MCF 10A (cell line): ENCODE data around the gene KRT15. TPM values are rescaled to one million over a fixed set of nuclear protein-coding genes. Genes with fewer than 3 reads are reported as not detected.

Experiments
- BruUV-seq: library from RNA; stranded (reverse); fragments of 400-500 nt; replicated peaks from 2 replicates; lab custom pipeline; 2021; lab: Mats Ljungman, UMichigan
- CTCF ChIA-PET: fragments of 300-600 bp; sonication (Branson Sonifier 250); formaldehyde crosslinking; extraction: SDS; loops from one replicate; lab custom pipeline; 2021; ENCODE audit warnings: antibody characterized with exemption, inconsistent platforms; lab: Yijun Ruan, JAX
- POLR2A ChIA-PET: fragments of 300-600, 350-650 bp; sonication (Branson Sonifier 250); formaldehyde crosslinking; extraction: SDS; loops from one replicate; lab custom pipeline; 2020; ENCODE audit warnings: antibody characterized with exemption, inconsistent platforms; lab: Yijun Ruan, JAX
- DNase-seq: peaks from one replicate; pipeline ENCODE4 v3.0.0-alpha.2; 2018; ENCODE audit not compliant: unreplicated experiment
- H3K27ac Mint-ChIP-seq: one replicate; pipeline ENCODE4 v1.8.0; 2022; ENCODE audit warnings: mild to moderate bottlenecking, low read depth, mixed read lengths; ENCODE audit not compliant: unreplicated experiment
- H3K27me3 Mint-ChIP-seq: one replicate; pipeline ENCODE4 v1.8.0; 2022; ENCODE audit warnings: mixed read lengths; ENCODE audit not compliant: insufficient read depth, unreplicated experiment
- H3K36me3 Mint-ChIP-seq: one replicate; pipeline ENCODE4 v1.8.0; 2022; ENCODE audit warnings: mild to moderate bottlenecking, moderate library complexity, mixed read lengths; ENCODE audit not compliant: insufficient read depth, unreplicated experiment
- H3K4me1 Mint-ChIP-seq: one replicate; pipeline ENCODE4 v1.8.0; 2022; ENCODE audit warnings: mixed read lengths; ENCODE audit not compliant: insufficient read depth, unreplicated experiment
- H3K4me3 Mint-ChIP-seq: one replicate; pipeline ENCODE4 v1.8.0; 2022; ENCODE audit warnings: mild to moderate bottlenecking, moderate library complexity, mixed read lengths; ENCODE audit not compliant: unreplicated experiment
- H3K9me3 Mint-ChIP-seq: one replicate; pipeline ENCODE4 v1.8.0; 2022; ENCODE audit warnings: mixed read lengths; ENCODE audit not compliant: unreplicated experiment
- intact Hi-C: fragments of 100-400 bp; cut with micrococcal nuclease; formaldehyde crosslinking; loops from 2 replicates; pipeline ENCODE4 v1.14.1; 2022
- total RNA-seq: library from RNA; stranded (reverse); gene quantifications from 2 replicates; pipeline ENCODE4 v1.2.3, GENCODE V29; 2022
- TF ChIP-seq, protein P1 (sequence below): fragments of 200-600 bp; IDR thresholded peaks from one replicate; pipeline ENCODE4 v1.8.0; 2022; ENCODE audit warnings: antibody characterized with exemption, mild to moderate bottlenecking; ENCODE audit not compliant: unreplicated experiment

Gene KRT15
- total RNA-seq, 1 experiment from 2014 or later: 83.4 TPM

DNA sequence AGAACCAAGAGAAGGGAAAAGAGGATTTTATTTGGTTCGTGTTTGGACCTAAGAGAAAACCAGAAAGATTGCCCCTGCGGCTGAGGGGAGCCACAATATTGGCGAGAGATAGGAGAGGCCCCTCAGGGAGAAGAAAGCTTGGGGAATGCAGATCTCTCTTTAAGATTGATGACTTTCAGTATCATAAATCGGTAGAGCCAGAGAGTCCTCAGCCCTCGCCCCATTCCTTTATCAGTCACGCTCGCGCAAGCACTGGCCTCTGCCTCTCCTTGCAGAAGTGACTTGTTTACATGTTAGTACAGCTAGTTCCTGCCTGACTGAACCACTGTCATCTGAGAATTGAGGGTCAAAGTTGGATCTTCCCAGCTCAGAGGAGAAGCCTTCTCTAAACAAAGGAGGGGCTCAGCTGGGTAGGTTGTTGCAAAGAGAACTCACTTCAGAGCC is 30.9 kb upstream of the KRT15 start:
- BruUV-seq: no TSS peak
- TF ChIP-seq, protein P1, sequence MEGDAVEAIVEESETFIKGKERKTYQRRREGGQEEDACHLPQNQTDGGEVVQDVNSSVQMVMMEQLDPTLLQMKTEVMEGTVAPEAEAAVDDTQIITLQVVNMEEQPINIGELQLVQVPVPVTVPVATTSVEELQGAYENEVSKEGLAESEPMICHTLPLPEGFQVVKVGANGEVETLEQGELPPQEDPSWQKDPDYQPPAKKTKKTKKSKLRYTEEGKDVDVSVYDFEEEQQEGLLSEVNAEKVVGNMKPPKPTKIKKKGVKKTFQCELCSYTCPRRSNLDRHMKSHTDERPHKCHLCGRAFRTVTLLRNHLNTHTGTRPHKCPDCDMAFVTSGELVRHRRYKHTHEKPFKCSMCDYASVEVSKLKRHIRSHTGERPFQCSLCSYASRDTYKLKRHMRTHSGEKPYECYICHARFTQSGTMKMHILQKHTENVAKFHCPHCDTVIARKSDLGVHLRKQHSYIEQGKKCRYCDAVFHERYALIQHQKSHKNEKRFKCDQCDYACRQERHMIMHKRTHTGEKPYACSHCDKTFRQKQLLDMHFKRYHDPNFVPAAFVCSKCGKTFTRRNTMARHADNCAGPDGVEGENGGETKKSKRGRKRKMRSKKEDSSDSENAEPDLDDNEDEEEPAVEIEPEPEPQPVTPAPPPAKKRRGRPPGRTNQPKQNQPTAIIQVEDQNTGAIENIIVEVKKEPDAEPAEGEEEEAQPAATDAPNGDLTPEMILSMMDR: no peak
- Mint-ChIP-seq H3K27ac (no peak overlapping the region), H3K27me3 (no peaks in the 10 kb centered on the region), H3K4me1 (peaks cover 46% of the 10 kb centered on the region), H3K36me3 (peaks cover 4% of the 10 kb centered on the region), H3K9me3 (peaks cover 8% of the 10 kb centered on the region), H3K4me3 (no peak overlapping the region)
- ChIA-PET CTCF (interaction anchor here (0.6 to 22.4 kb wide), 63 partner anchors 10 to 852 kb away, joined by 3 to 415 read pairs (median 8); partner anchors contain the start of genes KRT13, KRT15, KRT16 and KRT17), POLR2A (interaction anchor here (0.5 to 6.2 kb wide), 28 partner anchors 9 to 694 kb away, joined by 3 to 101 read pairs (median 8); partner anchors contain the start of genes EIF1, KRT15, KRT16 and KRT17)
- DNase-seq: no peak
- intact Hi-C loops: loop anchor here (1.0 to 5.0 kb wide), 7 partner anchors 30 to 747 kb away; no protein-coding TSS in a partner anchor

DNA sequence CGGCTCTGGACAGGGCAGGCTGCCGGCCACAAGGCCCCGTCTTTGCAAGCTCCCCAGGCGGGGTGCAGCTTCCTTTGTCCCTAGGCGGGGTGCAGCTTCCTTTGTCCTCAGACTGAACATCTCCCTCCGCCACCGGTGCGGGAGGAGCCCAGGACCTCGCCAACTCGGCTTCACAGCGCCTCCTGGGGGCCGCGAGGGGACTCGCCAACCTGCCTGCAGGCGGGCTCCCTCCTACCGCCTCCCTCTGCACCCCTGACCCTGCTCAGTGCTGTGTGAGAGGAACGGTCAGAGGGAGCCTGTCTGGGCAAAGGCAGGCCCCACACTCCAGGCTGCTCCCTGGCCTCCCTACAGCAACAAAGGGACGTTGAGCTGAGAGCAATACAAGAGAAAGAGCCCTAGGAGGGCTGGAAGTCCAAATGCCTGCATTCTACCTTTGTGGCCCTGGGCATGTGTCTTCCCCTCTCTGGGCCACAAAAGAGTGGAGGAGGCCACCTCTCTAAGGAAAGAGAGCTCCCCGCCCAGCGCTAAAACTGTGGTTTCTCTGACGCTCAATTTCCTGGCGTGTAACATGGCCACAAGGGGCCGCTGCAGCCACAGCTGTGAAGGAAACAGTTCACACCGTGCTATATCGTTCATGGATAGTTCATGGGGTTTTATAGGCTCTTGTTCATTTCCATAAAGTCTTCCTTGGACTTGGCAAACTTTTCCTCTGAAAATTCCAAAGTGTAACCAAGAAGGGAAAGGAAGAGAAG is 30.3 kb upstream of the KRT15 start:
- POLR2A ChIA-PET: interaction anchor here (0.5 to 6.2 kb wide), 47 partner anchors 9 to 1453 kb away, joined by 3 to 101 read pairs (median 6); partner anchors contain the start of genes EIF1, KRT10, KRT14 and KRT15
- Mint-ChIP-seq H3K36me3 (peaks cover 4% of the 10 kb centered on the region), H3K27ac (peak overlapping the region; percentile 78), H3K4me3 (peak overlapping the region; percentile 47), H3K9me3 (peaks cover 8% of the 10 kb centered on the region), H3K27me3 (no peaks in the 10 kb centered on the region), H3K4me1 (peaks cover 44% of the 10 kb centered on the region)
- TF ChIP-seq, protein P1: peak; percentile 63
- peak; percentile 93 for DNase-seq
- CTCF ChIA-PET: interaction anchor here (0.5 to 22.4 kb wide), 90 partner anchors 10 to 993 kb away, joined by 3 to 415 read pairs (median 5); partner anchors contain the start of genes KRT13, KRT15, KRT16 and KRT17
- BruUV-seq: no TSS peak
- intact Hi-C loops: loop anchor here (1.0 to 5.0 kb wide), 10 partner anchors 30 to 747 kb away; no protein-coding TSS in a partner anchor

DNA sequence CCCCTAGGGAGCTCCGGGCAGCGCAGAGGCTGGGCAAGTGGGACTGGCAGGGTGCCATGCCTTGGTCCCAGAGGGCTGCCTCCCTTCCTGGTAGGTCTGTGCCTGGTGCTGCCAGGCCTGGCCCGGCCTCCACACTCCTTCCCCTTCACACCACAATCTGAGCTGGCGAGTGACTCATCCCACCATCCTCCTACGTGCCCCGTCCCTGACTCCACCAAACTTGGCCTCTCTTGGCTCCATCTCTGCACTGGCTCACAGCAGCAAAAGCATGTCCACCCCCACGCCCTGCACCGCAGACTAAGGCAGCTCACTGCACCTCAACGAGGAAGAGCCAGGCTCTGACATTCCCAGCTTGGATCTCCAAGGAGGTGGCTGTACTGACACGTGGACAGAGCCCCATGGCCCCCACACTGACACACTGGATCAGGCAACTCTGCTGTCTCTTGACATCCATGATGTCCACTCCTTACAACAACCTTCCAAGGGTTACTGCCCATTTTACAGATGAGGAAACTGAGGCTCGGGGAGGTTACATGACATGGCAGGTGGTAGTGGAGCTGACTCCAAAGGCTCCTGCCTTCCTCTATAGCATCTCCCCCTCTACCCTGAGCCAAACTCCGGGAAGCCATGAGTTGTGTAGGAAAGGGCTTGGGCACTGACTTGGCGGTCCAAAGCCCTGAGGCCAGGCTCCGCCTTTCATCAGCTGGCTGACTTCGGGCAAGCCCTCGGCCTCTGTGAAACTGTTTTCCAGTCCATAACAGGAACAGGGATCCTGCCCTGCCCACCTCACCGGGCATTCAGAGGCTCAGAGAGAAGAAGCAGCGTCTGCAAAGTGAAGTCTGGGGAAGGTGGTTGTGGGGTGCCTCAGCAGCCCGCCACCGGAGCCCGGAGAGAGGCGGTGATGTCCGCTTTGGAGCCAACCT is 29.5 kb upstream of the KRT15 start:
- peak overlapping the region; percentile 47 for H3K4me3 Mint-ChIP-seq
- DNase-seq: peak; percentile 99
- no peaks in the 10 kb centered on the region for H3K36me3 Mint-ChIP-seq
- H3K4me1 Mint-ChIP-seq: peaks cover 39% of the 10 kb centered on the region
- intact Hi-C loops: loop anchor here (1.0 to 5.0 kb wide), 7 partner anchors 29 to 746 kb away; no protein-coding TSS in a partner anchor
- H3K27me3 Mint-ChIP-seq: no peaks in the 10 kb centered on the region
- BruUV-seq: no TSS peak
- H3K27ac Mint-ChIP-seq: peak overlapping the region; percentile 78
- TF ChIP-seq, protein P1: no peak
- ChIA-PET POLR2A (interaction anchor here (0.6 to 6.2 kb wide), 44 partner anchors 8 to 901 kb away, joined by 3 to 101 read pairs (median 6); partner anchors contain the start of genes EIF1, KRT10, KRT14 and KRT15), CTCF (interaction anchor here (0.5 to 22.4 kb wide), 77 partner anchors 9 to 916 kb away, joined by 3 to 415 read pairs (median 5); partner anchors contain the start of genes KRT13, KRT15, KRT16 and KRT17)
- peaks cover 8% of the 10 kb centered on the region for H3K9me3 Mint-ChIP-seq
